WTC11 (cell line): ENCODE data around the gene TMEM234. TPM values are rescaled to one million over a fixed set of nuclear protein-coding genes. Genes with fewer than 3 reads are reported as not detected.
"Not testable (repeated sequence)": the region's sequence is repeated elsewhere in the genome, so short reads cannot be mapped to it uniquely, and the experiment has no call there.

Experiments
- ATAC-seq: fragments of 200-7000 bp; cut with Tn5 transposase; 2 replicates; pipeline ENCODE4 v1.10.0; 2021; ENCODE audit warnings: mild to moderate bottlenecking, moderate library complexity
- CTCF ChIA-PET: fragments of 300-600 bp; sonication (Branson Sonifier 250); formaldehyde crosslinking; loops from one replicate; lab custom pipeline; 2021; ENCODE audit warnings: antibody characterized with exemption; lab: Charles Lee
- POLR2A ChIA-PET: fragments of 350-600 bp; sonication (Branson Sonifier 250); formaldehyde crosslinking; loops from one replicate; lab custom pipeline; 2021; ENCODE audit warnings: antibody characterized with exemption; lab: Charles Lee
- DNase-seq: peaks from one replicate; pipeline ENCODE4 v3.0.0; 2021; ENCODE audit warnings: low spot score
- H3K27ac Mint-ChIP-seq: 2 replicates; pipeline ENCODE4 v1.8.0; 2021; ENCODE audit warnings: mixed read lengths
- H3K27me3 Mint-ChIP-seq: 2 replicates; pipeline ENCODE4 v1.8.0; 2021; ENCODE audit warnings: low read depth, mild to moderate bottlenecking, moderate library complexity, mixed read lengths
- H3K36me3 Mint-ChIP-seq: 2 replicates; pipeline ENCODE4 v1.8.0; 2021; ENCODE audit warnings: mixed read lengths
- H3K4me1 Mint-ChIP-seq: 2 replicates; pipeline ENCODE4 v1.8.0; 2022; ENCODE audit warnings: mixed read lengths
- H3K4me3 Mint-ChIP-seq: 2 replicates; pipeline ENCODE4 v1.8.0; 2021; ENCODE audit warnings: mild to moderate bottlenecking, moderate library complexity, mixed read lengths
- H3K9me3 Mint-ChIP-seq: 2 replicates; pipeline ENCODE4 v1.8.0; 2021; ENCODE audit warnings: mixed read lengths
- ARID4B ChIP-seq: sonication (generic); formaldehyde crosslinking; IDR thresholded peaks from 2 replicates; pipeline ENCODE4 v1.8.0; 2023; ENCODE audit warnings: missing genetic modification reagents, mild to moderate bottlenecking, borderline replicate concordance
- FOXP1 ChIP-seq: sonication (generic); formaldehyde crosslinking; IDR thresholded peaks from 2 replicates; pipeline ENCODE4 v1.8.0; 2022; ENCODE audit warnings: missing genetic modification reagents, mild to moderate bottlenecking, moderate library complexity, borderline replicate concordance
- GTF2I ChIP-seq: fragments of 250-450 bp; sonication (Bioruptor Pico); conservative IDR thresholded peaks from 2 replicates; pipeline ENCODE4 v1.4.0; 2021; ENCODE audit warnings: mild to moderate bottlenecking
- HMGA2 ChIP-seq: fragments of 250-450 bp; sonication (Bioruptor Pico); IDR thresholded peaks from 2 replicates; pipeline ENCODE4 v1.4.0; 2021; ENCODE audit warnings: mild to moderate bottlenecking, moderate library complexity
- IRF1 ChIP-seq: sonication (generic); formaldehyde crosslinking; IDR thresholded peaks from 2 replicates; pipeline ENCODE4 v1.8.0; 2023; ENCODE audit warnings: missing genetic modification reagents
- IRF2 ChIP-seq: sonication (generic); formaldehyde crosslinking; IDR thresholded peaks from 2 replicates; pipeline ENCODE4 v1.8.0; 2022; ENCODE audit warnings: low read depth, missing genetic modification reagents, borderline replicate concordance
- RORB ChIP-seq: fragments of 250-450 bp; sonication (Bioruptor Pico); IDR thresholded peaks from 2 replicates; pipeline ENCODE4 v1.9.0; 2021; ENCODE audit warnings: mild to moderate bottlenecking
- SOX15 ChIP-seq: fragments of 250-450 bp; sonication (Bioruptor Pico); IDR thresholded peaks from 2 replicates; pipeline ENCODE4 v1.9.0; 2021; ENCODE audit warnings: mild to moderate bottlenecking
- ZNF121 ChIP-seq: sonication (generic); formaldehyde crosslinking; IDR thresholded peaks from 2 replicates; pipeline ENCODE4 v1.8.0; 2023; ENCODE audit warnings: missing genetic modification reagents
- ZNF423 ChIP-seq: fragments of 250-450 bp; sonication (Bioruptor Pico); IDR thresholded peaks from 2 replicates; pipeline ENCODE4 v2.1.2; 2022; ENCODE audit warnings: mild to moderate bottlenecking, moderate library complexity
- total RNA-seq: library from RNA; stranded (reverse); gene quantifications from 3 replicates; pipeline ENCODE4 v1.2.3, GENCODE V29; 2021
- TF ChIP-seq, protein P1 (sequence below): sonication (generic); formaldehyde crosslinking; IDR thresholded peaks from 2 replicates; pipeline ENCODE4 v1.8.1; 2023; ENCODE audit warnings: mild to moderate bottlenecking, missing genetic modification reagents
- TF ChIP-seq, protein P2 (sequence below): fragments of 250-450 bp; sonication (Bioruptor Pico); IDR thresholded peaks from 2 replicates; pipeline ENCODE4 v1.9.0; 2021; ENCODE audit warnings: mild to moderate bottlenecking
- TF ChIP-seq, protein P3 (sequence below): sonication (generic); formaldehyde crosslinking; IDR thresholded peaks from 2 replicates; pipeline ENCODE4 v1.8.0; 2022; ENCODE audit warnings: mild to moderate bottlenecking, missing genetic modification reagents
- TF ChIP-seq, protein P4 (sequence below): sonication (generic); formaldehyde crosslinking; IDR thresholded peaks from 2 replicates; pipeline ENCODE4 v1.8.1; 2022; ENCODE audit warnings: mild to moderate bottlenecking, missing genetic modification reagents, moderate library complexity, borderline replicate concordance
- TF ChIP-seq, protein P5 (sequence below): sonication (generic); formaldehyde crosslinking; IDR thresholded peaks from 2 replicates; pipeline ENCODE4 v1.8.1; 2023; ENCODE audit warnings: mild to moderate bottlenecking, missing genetic modification reagents, moderate library complexity
- TF ChIP-seq, protein P6 (sequence below): fragments of 250-450 bp; sonication (Bioruptor Pico); IDR thresholded peaks from 2 replicates; pipeline ENCODE4 v1.9.0; 2021; ENCODE audit warnings: mild to moderate bottlenecking

TMEM234 gene
- total RNA-seq, 1 experiment from 2014 or later = 11.9 TPM

DNA sequence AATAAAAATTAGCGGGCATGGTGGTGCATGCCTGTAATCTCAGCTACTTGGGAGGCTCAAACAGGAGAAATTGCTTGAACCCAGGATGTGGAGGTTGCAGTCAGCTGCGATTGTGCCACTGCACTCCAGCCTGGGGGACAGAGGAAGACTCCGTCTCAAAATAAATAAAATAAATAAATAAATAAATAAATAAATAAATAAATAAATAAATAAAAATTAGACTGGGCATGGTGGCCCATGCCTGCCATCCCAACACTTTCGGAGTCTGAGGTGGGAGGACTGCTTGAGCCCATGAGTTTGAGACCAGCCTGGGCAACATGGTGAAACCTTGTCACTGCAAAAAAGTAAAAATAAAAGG, 41.1 kb upstream of the TMEM234 start:
- H3K4me1 Mint-ChIP-seq = peaks cover 13% of the 10 kb centered on the region; the same call in 1 of the 2 replicates
- CTCF ChIA-PET = interaction anchor here (1.0 to 1.4 kb wide), 2 partner anchors 15 to 53 kb away, joined by 3 to 8 read pairs; no protein-coding TSS in a partner anchor
- POLR2A ChIA-PET = interaction anchor here (0.7 kb wide), 1 partner anchor 70 kb away, joined by 3 read pairs; no protein-coding TSS in a partner anchor
- not testable (repeated sequence) for H3K4me3 Mint-ChIP-seq, H3K36me3 Mint-ChIP-seq, DNase-seq, H3K9me3 Mint-ChIP-seq, H3K27ac Mint-ChIP-seq, H3K27me3 Mint-ChIP-seq, ATAC-seq
- TF ChIP-seq HMGA2 (CRISPR knock-in tag) = 0 out of 2 replicates have a peak, but pooled peaks have one; percentile 24

GRCh38 chr1:32257227-32257508, 35.0 kb upstream of the TMEM234 start:
- TF ChIP-seq, protein P1, sequence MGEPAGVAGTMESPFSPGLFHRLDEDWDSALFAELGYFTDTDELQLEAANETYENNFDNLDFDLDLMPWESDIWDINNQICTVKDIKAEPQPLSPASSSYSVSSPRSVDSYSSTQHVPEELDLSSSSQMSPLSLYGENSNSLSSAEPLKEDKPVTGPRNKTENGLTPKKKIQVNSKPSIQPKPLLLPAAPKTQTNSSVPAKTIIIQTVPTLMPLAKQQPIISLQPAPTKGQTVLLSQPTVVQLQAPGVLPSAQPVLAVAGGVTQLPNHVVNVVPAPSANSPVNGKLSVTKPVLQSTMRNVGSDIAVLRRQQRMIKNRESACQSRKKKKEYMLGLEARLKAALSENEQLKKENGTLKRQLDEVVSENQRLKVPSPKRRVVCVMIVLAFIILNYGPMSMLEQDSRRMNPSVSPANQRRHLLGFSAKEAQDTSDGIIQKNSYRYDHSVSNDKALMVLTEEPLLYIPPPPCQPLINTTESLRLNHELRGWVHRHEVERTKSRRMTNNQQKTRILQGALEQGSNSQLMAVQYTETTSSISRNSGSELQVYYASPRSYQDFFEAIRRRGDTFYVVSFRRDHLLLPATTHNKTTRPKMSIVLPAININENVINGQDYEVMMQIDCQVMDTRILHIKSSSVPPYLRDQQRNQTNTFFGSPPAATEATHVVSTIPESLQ = no peak
- TF ChIP-seq ARID4B (CRISPR knock-in tag) (no peak), ZNF423 (no peak)
- H3K36me3 Mint-ChIP-seq = no peaks in the 10 kb centered on the region
- ChIA-PET CTCF (interaction anchor here (5.0 kb wide), 1 partner anchor 9 kb away, joined by 38 read pairs; no protein-coding TSS in a partner anchor), POLR2A (no interaction called here)
- H3K27ac Mint-ChIP-seq = no peak overlapping the region
- H3K4me1 Mint-ChIP-seq = peaks cover 4% of the 10 kb centered on the region; the same call in 1 of the 2 replicates
- H3K4me3 Mint-ChIP-seq = no peak overlapping the region
- ATAC-seq = no peak
- H3K27me3 Mint-ChIP-seq = no peaks in the 10 kb centered on the region
- DNase-seq = no peak
- no peaks in the 10 kb centered on the region for H3K9me3 Mint-ChIP-seq

- POLR2A ChIA-PET = no interaction called here
- no peaks in the 10 kb centered on the region for H3K9me3 Mint-ChIP-seq
- peaks cover 8% of the 10 kb centered on the region for H3K4me1 Mint-ChIP-seq
- H3K4me3 Mint-ChIP-seq = no peak overlapping the region
- DNase-seq = no peak
- peaks cover 3% of the 10 kb centered on the region for H3K27me3 Mint-ChIP-seq
- H3K27ac Mint-ChIP-seq = no peak overlapping the region
- CTCF ChIA-PET = interaction anchor here (5.0 kb wide), 1 partner anchor 8 kb away, joined by 38 read pairs; no protein-coding TSS in a partner anchor
- H3K36me3 Mint-ChIP-seq = no peaks in the 10 kb centered on the region
- no peak for ATAC-seq
- TF ChIP-seq IRF1 = no peak
- TF ChIP-seq, protein P2, sequence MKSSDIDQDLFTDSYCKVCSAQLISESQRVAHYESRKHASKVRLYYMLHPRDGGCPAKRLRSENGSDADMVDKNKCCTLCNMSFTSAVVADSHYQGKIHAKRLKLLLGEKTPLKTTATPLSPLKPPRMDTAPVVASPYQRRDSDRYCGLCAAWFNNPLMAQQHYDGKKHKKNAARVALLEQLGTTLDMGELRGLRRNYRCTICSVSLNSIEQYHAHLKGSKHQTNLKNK = no peak
- TF ChIP-seq RORB = no peak
- TF ChIP-seq, protein P3, sequence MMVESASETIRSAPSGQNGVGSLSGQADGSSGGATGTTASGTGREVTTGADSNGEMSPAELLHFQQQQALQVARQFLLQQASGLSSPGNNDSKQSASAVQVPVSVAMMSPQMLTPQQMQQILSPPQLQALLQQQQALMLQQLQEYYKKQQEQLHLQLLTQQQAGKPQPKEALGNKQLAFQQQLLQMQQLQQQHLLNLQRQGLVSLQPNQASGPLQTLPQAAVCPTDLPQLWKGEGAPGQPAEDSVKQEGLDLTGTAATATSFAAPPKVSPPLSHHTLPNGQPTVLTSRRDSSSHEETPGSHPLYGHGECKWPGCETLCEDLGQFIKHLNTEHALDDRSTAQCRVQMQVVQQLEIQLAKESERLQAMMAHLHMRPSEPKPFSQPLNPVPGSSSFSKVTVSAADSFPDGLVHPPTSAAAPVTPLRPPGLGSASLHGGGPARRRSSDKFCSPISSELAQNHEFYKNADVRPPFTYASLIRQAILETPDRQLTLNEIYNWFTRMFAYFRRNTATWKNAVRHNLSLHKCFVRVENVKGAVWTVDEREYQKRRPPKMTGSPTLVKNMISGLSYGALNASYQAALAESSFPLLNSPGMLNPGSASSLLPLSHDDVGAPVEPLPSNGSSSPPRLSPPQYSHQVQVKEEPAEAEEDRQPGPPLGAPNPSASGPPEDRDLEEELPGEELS (CRISPR knock-in tag) = no peak
- TF ChIP-seq, protein P4, sequence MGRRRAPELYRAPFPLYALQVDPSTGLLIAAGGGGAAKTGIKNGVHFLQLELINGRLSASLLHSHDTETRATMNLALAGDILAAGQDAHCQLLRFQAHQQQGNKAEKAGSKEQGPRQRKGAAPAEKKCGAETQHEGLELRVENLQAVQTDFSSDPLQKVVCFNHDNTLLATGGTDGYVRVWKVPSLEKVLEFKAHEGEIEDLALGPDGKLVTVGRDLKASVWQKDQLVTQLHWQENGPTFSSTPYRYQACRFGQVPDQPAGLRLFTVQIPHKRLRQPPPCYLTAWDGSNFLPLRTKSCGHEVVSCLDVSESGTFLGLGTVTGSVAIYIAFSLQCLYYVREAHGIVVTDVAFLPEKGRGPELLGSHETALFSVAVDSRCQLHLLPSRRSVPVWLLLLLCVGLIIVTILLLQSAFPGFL (CRISPR knock-in tag) = no peak
- TF ChIP-seq FOXP1 (CRISPR knock-in tag) = no peak
- no peak for TF ChIP-seq SOX15 (CRISPR knock-in tag)
- no peak for TF ChIP-seq IRF2 (CRISPR knock-in tag)
- TF ChIP-seq, protein P5, sequence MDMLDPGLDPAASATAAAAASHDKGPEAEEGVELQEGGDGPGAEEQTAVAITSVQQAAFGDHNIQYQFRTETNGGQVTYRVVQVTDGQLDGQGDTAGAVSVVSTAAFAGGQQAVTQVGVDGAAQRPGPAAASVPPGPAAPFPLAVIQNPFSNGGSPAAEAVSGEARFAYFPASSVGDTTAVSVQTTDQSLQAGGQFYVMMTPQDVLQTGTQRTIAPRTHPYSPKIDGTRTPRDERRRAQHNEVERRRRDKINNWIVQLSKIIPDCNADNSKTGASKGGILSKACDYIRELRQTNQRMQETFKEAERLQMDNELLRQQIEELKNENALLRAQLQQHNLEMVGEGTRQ (CRISPR knock-in tag) = no peak
- TF ChIP-seq ZNF121 (CRISPR knock-in tag) = no peak
- TF ChIP-seq GTF2I (CRISPR knock-in tag) = no peak
- TF ChIP-seq, protein P6, sequence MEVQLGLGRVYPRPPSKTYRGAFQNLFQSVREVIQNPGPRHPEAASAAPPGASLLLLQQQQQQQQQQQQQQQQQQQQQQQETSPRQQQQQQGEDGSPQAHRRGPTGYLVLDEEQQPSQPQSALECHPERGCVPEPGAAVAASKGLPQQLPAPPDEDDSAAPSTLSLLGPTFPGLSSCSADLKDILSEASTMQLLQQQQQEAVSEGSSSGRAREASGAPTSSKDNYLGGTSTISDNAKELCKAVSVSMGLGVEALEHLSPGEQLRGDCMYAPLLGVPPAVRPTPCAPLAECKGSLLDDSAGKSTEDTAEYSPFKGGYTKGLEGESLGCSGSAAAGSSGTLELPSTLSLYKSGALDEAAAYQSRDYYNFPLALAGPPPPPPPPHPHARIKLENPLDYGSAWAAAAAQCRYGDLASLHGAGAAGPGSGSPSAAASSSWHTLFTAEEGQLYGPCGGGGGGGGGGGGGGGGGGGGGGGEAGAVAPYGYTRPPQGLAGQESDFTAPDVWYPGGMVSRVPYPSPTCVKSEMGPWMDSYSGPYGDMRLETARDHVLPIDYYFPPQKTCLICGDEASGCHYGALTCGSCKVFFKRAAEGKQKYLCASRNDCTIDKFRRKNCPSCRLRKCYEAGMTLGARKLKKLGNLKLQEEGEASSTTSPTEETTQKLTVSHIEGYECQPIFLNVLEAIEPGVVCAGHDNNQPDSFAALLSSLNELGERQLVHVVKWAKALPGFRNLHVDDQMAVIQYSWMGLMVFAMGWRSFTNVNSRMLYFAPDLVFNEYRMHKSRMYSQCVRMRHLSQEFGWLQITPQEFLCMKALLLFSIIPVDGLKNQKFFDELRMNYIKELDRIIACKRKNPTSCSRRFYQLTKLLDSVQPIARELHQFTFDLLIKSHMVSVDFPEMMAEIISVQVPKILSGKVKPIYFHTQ (CRISPR knock-in tag) = no peak
Observed at GRCh38 chr1:32256473-32257226, 34.5 kb upstream of the TMEM234 start.
